Measurements from ENCODE around the gene PRICKLE2. TPM values are rescaled to one million over a fixed set of nuclear protein-coding genes. Genes with fewer than 3 reads are reported as not detected.
A peak's percentile ranks its signal among the peaks of the same experiment; 100 is the strongest.

Gene PRICKLE2
- polyA plus RNA-seq, 1 donor (not counting 4 experiments of a cell fraction or from before 2014, with no cell fraction given): 7.8 TPM

GRCh38 chr3:64267721-64268604, 42.7 kb upstream of the PRICKLE2 start:
- peak overlapping the region; percentile 89 for H2AFZ ChIP-seq (ENCODE audit: control insufficient read depth, low read length)
- H3K36me3 ChIP-seq (ENCODE audit: control insufficient read depth in 2 of 2, extremely low read depth in 1 of 2, insufficient read depth in 2 of 2, low read length in 2 of 2): no peaks in the 10 kb centered on the region
- DNase-seq (ENCODE audit: low read depth, low spot score) (no peak), FAIRE-seq (peak; percentile 83)
- H4K20me1 ChIP-seq (ENCODE audit: control insufficient read depth, extremely low read depth, insufficient read depth, low read length): no peaks in the 10 kb centered on the region
- H3K27me3 ChIP-seq (ENCODE audit: control insufficient read depth, extremely low read depth, insufficient read depth, low read length): no peaks in the 10 kb centered on the region
- H3K9me1 ChIP-seq (ENCODE audit: control insufficient read depth, extremely low read depth, insufficient read depth, low read length): no peaks in the 10 kb centered on the region
- H3K27ac ChIP-seq (ENCODE audit: control insufficient read depth, insufficient read depth, low read length): peak overlapping the region; percentile 50
- peaks cover 23% of the 10 kb centered on the region for H3K4me1 ChIP-seq (ENCODE audit: control insufficient read depth, extremely low read depth, insufficient read depth, low read length)
- peaks cover 27% of the 10 kb centered on the region for H3K79me2 ChIP-seq (ENCODE audit: control insufficient read depth, insufficient read depth, low read length)
- H3K9me3 ChIP-seq (ENCODE audit: control insufficient read depth, low read depth, low read length): no peaks in the 10 kb centered on the region
- dilution Hi-C loops (cut with MboI; ENCODE audit: extremely low pct_ligation_motif_present, low sequenced_read_pairs): no loop called here
- peak overlapping the region; percentile 78 for H3K9ac ChIP-seq (ENCODE audit: control insufficient read depth, extremely low read depth, insufficient read depth, low read length)
- peak overlapping the region; percentile 68 to 82 (median 72) for H3K4me3 ChIP-seq (ENCODE audit: control insufficient read depth in 2 of 3, extremely low read depth in 1 of 3, insufficient read depth in 2 of 3, low read depth in 1 of 3, low read length in 3 of 3)
- peak overlapping the region; percentile 90 for H3K4me2 ChIP-seq (ENCODE audit: control insufficient read depth, extremely low read depth, insufficient read depth, low read depth, low read length)
- no peak for TF ChIP-seq CTCF (optimal IDR thresholded peaks at IDR 0.05 in 1 of 3, IDR thresholded peaks at IDR 0.05 in 1 of 3, conservative IDR thresholded peaks at IDR 0.05 in 1 of 3; ENCODE audit: extremely low read depth in 1 of 3, insufficient read depth in 2 of 3, low read length in 3 of 3)
- no peak for TF ChIP-seq EZH2 (IDR thresholded peaks at IDR 0.05; ENCODE audit: low read length)

- DNase-seq (ENCODE audit: low read depth, low spot score) (no peak), FAIRE-seq (peak; percentile 36)
- TF ChIP-seq EZH2 (IDR thresholded peaks at IDR 0.05; ENCODE audit: low read length) (no peak), CTCF (optimal IDR thresholded peaks at IDR 0.05 in 1 of 3, IDR thresholded peaks at IDR 0.05 in 1 of 3, conservative IDR thresholded peaks at IDR 0.05 in 1 of 3; ENCODE audit: extremely low read depth in 1 of 3, insufficient read depth in 2 of 3, low read length in 3 of 3) (no peak)
- peak overlapping the region; percentile 90 for H3K4me2 ChIP-seq (ENCODE audit: control insufficient read depth, extremely low read depth, insufficient read depth, low read depth, low read length)
- H3K4me3 ChIP-seq (ENCODE audit: control insufficient read depth in 2 of 3, extremely low read depth in 1 of 3, insufficient read depth in 2 of 3, low read depth in 1 of 3, low read length in 3 of 3): peak overlapping the region; percentile 68 to 82 (median 72)
- H2AFZ ChIP-seq (ENCODE audit: control insufficient read depth, low read length): no peak overlapping the region
- H3K36me3 ChIP-seq (ENCODE audit: control insufficient read depth in 2 of 2, extremely low read depth in 1 of 2, insufficient read depth in 2 of 2, low read length in 2 of 2): no peaks in the 10 kb centered on the region
- H3K9ac ChIP-seq (ENCODE audit: control insufficient read depth, extremely low read depth, insufficient read depth, low read length): peak overlapping the region; percentile 78
- peaks cover 23% of the 10 kb centered on the region for H3K4me1 ChIP-seq (ENCODE audit: control insufficient read depth, extremely low read depth, insufficient read depth, low read length)
- H3K79me2 ChIP-seq (ENCODE audit: control insufficient read depth, insufficient read depth, low read length): peaks cover 36% of the 10 kb centered on the region
- H4K20me1 ChIP-seq (ENCODE audit: control insufficient read depth, extremely low read depth, insufficient read depth, low read length): no peaks in the 10 kb centered on the region
- H3K27ac ChIP-seq (ENCODE audit: control insufficient read depth, insufficient read depth, low read length): peak overlapping the region; percentile 50
- H3K9me3 ChIP-seq (ENCODE audit: control insufficient read depth, low read depth, low read length): no peaks in the 10 kb centered on the region
- no peaks in the 10 kb centered on the region for H3K9me1 ChIP-seq (ENCODE audit: control insufficient read depth, extremely low read depth, insufficient read depth, low read length)
- H3K27me3 ChIP-seq (ENCODE audit: control insufficient read depth, extremely low read depth, insufficient read depth, low read length): no peaks in the 10 kb centered on the region
- dilution Hi-C loops (cut with MboI; ENCODE audit: extremely low pct_ligation_motif_present, low sequenced_read_pairs): no loop called here
These were observed 41.7 kb upstream of the PRICKLE2 start for GRCh38 chr3:64266983-64267382.
